ENCODE measurements around the gene CLIC1. TPM values are rescaled to one million over a fixed set of nuclear protein-coding genes. Genes with fewer than 3 reads are reported as not detected.

CLIC1 gene
- polyA plus RNA-seq (2011; rRNA removed) (466 and 531 TPM in 2 replicates), polyA minus RNA-seq (2011; rRNA and poly(A)+ RNA removed) (384 and 467 TPM in 2 replicates)

DNA sequence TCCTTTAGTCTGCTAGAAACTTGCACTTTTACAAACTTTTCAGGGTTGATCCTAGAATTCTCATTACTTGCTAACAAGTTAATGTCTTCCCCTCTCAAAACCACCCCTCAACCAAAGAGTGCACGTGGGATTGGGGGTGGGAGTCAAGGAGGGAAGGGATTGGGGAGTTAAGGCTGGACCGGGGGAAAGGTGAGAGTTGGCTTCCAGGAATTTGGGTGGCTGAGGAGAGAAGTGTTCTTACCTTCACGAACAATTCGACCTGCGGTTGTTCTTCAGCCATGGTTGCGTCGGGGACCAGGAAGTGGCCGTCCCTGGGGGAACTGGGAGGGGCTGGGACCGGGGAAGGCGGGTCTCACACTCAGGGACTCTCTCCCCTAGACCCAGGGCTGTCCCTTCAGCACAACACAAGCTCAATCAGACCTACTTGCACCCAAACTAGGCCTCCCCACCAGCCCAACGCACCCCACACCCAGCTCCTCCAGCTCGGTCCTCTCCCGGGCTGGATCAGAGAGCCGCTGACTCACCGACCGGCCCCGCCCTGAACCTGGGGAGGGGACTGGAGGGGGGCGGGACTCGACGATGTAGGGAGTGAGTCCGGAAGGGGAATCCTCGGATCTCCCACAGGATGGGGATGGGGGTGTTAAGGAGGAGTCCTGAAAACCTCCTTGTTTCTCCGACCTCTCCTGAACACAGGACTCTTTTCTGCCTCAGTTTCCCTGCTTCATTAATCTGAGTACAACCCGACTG, at the start of gene CLIC1:
Gene CLIC1, minus strand, starts transcription at position 510 of the 747 bp plus-strand sequence. Its CDS starts 230 bp downstream, at position 280.
- H3K27me3 ChIP-seq (ENCODE audit: control insufficient read depth, insufficient read depth, low read length), result no peaks in the 10 kb centered on the region
- H3K4me3 ChIP-seq (ENCODE audit: low read depth, low read length), result peak within 1 kb of the TSS; percentile 96
- CTCF ChIA-PET, result interaction anchor here (1.2 to 1.9 kb wide), 3 partner anchors 55 to 60 kb away, joined by 3 to 9 read pairs (median 3); partner anchors contain the start of gene VARS1
- H3K9me3 ChIP-seq (ENCODE audit: control insufficient read depth, insufficient read depth, low read length), result no peaks in the 10 kb centered on the region; the same call in 1 of the 2 replicates
- no peak for DNase-seq (ENCODE audit: low read depth, low spot score)
- TF ChIP-seq, protein P1, sequence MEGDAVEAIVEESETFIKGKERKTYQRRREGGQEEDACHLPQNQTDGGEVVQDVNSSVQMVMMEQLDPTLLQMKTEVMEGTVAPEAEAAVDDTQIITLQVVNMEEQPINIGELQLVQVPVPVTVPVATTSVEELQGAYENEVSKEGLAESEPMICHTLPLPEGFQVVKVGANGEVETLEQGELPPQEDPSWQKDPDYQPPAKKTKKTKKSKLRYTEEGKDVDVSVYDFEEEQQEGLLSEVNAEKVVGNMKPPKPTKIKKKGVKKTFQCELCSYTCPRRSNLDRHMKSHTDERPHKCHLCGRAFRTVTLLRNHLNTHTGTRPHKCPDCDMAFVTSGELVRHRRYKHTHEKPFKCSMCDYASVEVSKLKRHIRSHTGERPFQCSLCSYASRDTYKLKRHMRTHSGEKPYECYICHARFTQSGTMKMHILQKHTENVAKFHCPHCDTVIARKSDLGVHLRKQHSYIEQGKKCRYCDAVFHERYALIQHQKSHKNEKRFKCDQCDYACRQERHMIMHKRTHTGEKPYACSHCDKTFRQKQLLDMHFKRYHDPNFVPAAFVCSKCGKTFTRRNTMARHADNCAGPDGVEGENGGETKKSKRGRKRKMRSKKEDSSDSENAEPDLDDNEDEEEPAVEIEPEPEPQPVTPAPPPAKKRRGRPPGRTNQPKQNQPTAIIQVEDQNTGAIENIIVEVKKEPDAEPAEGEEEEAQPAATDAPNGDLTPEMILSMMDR (IDR thresholded peaks at IDR 0.05; ENCODE audit: low read depth, low read length), result no peak
- POLR2A ChIA-PET, result interaction anchor here (0.5 to 2.6 kb wide), 7 partner anchors 11 to 161 kb away, joined by 3 to 14 read pairs (median 4); partner anchors contain the start of genes EHMT2, HSPA1A, HSPA1B and HSPA1L
- peak within 1 kb of the TSS; percentile 78 for H3K27ac ChIP-seq (ENCODE audit: low read depth, low read length)

DNA sequence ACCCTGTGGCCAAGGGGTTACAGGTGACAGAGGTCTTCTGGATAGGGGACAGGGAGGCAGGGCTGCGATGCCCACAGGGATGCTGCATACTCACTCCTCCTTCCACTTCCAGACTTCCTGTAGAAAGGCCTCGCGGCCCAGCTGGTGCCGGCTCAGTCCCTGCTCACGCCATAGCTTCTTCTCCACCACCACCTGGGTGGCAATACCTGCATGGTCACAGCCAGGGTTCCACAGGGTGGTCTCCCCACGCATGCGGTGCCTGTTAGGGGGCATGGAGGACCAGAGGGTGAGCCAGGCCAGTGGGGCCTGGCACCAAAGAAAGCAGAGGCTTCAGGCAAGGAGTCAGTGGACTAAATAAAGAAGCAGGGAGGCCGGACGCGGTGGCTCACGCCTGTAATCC, 49.1 kb upstream of the CLIC1 start:
- ChIA-PET CTCF (interaction anchor here (1.8 to 2.3 kb wide), 2 partner anchors 11 to 16 kb away, joined by 5 to 6 read pairs; no protein-coding TSS in a partner anchor), POLR2A (no interaction called here)
- TF ChIP-seq, protein P1 (IDR thresholded peaks at IDR 0.05; ENCODE audit: low read depth, low read length), result no peak
- no peaks in the 10 kb centered on the region for H3K27me3 ChIP-seq (ENCODE audit: control insufficient read depth, insufficient read depth, low read length)
- no peak overlapping the region for H3K27ac ChIP-seq (ENCODE audit: low read depth, low read length)
- DNase-seq (ENCODE audit: low read depth, low spot score), result no peak
- H3K4me3 ChIP-seq (ENCODE audit: low read depth, low read length), result no peak overlapping the region
- no peaks in the 10 kb centered on the region for H3K9me3 ChIP-seq (ENCODE audit: control insufficient read depth, insufficient read depth, low read length)

DNA sequence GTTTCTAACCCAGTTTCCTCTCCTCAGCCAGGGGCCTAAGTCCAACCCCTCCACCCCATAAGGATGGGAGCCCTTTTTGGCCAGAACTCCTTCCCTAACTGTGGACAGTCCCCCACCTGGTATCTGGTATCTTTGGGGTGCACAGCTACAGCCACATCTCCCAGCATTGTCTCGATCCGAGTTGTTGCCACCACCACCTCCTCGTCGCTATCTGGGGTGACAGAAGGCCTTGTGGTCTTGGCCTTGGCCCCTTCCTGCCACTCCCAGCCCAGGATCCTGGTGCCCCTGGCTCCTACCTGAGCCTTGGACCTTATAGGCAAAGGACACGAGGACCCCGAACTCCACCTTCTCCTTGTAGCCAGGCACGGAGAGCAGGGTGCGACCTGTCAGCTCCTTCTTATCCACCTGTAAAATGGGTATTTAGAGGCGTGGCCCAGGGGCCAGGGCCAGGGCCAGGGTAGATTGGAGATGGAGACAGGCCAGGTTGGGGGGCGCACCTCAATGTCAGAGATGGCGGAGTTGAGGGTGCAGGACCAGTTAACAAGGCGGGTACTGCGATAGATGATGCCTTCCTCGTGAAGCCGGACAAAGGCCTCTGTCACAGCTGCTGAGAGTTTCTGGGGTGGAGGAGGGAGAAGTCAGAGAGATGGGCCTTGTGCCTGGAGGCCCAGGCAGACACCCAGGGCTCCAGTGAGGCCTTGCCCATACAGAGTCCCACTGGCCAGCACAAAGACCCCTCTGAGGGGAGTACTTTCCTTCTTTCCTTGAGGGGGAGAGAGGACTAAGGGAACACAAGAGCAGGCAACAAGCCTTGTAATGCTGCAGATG, 48.0 kb upstream of the CLIC1 start:
- POLR2A ChIA-PET, result interaction anchor here (0.7 kb wide), 2 partner anchors 23 kb away, joined by 3 to 4 read pairs; partner anchors contain the start of gene LSM2

DNA sequence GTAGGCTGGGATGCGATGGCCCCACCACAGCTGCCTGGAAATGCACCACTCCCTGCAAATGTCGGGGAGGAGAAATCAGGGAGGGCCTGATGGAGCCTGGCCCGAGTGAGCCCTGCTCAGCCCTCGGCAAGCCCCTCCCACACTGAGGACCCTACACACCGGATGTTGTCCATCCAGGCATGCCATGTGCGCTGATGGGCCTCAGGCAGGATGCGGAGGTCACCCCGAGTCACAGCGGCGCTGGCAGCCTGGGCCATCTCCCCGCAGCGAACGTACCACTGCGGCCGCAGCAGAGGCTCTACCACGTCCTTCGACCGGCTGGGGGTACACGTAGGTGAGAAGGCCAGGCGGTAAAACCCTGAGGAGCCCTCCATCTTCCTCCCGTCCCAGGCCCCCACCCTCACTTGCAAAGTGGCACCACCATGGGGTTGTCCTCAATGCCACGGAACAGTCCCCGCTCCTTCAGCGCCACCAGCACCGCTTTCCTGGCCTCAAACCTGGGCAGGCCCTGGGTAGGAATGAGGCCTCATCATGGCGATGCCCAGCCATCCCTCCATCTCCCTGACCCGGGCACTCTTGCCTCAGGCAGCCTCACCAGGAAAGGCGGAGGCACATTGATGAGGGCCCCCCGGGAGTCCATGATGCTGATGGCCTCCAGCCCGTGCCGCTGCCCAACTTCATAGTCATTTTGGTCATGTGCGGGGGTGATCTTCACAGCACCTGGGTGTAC, 46.0 kb upstream of the CLIC1 start:
- no peaks in the 10 kb centered on the region for H3K27me3 ChIP-seq (ENCODE audit: control insufficient read depth, insufficient read depth, low read length)
- H3K9me3 ChIP-seq (ENCODE audit: control insufficient read depth, insufficient read depth, low read length), result no peaks in the 10 kb centered on the region
- CTCF ChIA-PET, result interaction anchor here (0.9 to 1.0 kb wide), 2 partner anchors 9 kb away, joined by 4 to 5 read pairs; no protein-coding TSS in a partner anchor
- POLR2A ChIA-PET, result interaction anchor here (1.2 kb wide), 1 partner anchor 100 kb away, joined by 10 read pairs; no protein-coding TSS in a partner anchor
- TF ChIP-seq, protein P1 (IDR thresholded peaks at IDR 0.05; ENCODE audit: low read depth, low read length), result no peak
- H3K4me3 ChIP-seq (ENCODE audit: low read depth, low read length), result no peak overlapping the region
- DNase-seq (ENCODE audit: low read depth, low spot score), result no peak
- H3K27ac ChIP-seq (ENCODE audit: low read depth, low read length), result no peak overlapping the region

More for the DNA sequence above, 48.0 kb upstream of the CLIC1 start:
- H3K4me3 ChIP-seq (ENCODE audit: low read depth, low read length), result no peak overlapping the region
- no peak for DNase-seq (ENCODE audit: low read depth, low spot score)
- no peaks in the 10 kb centered on the region for H3K9me3 ChIP-seq (ENCODE audit: control insufficient read depth, insufficient read depth, low read length)
- TF ChIP-seq, protein P1 (IDR thresholded peaks at IDR 0.05; ENCODE audit: low read depth, low read length), result no peak
- no peaks in the 10 kb centered on the region for H3K27me3 ChIP-seq (ENCODE audit: control insufficient read depth, insufficient read depth, low read length)
- CTCF ChIA-PET, result no interaction called here
- H3K27ac ChIP-seq (ENCODE audit: low read depth, low read length), result no peak overlapping the region
